ENCODE measurements around the gene SPA17. TPM values are rescaled to one million over a fixed set of nuclear protein-coding genes. Genes with fewer than 3 reads are reported as not detected.

Gene SPA17
- total and polyA plus RNA-seq, 2 of the 8 experiments (the other 6 are each of a cell fraction or from before 2014, with no cell fraction given): 3.7 to 5.2 TPM

- H2BK5ac ChIP-seq (ENCODE audit: low read depth, low read length): no peak overlapping the region
- H2AFZ ChIP-seq (ENCODE audit: low read length): no peak overlapping the region
- no peak overlapping the region for H4K8ac ChIP-seq (ENCODE audit: extremely low read depth, insufficient read depth, low read length)
- DNase-seq (ENCODE audit: low read depth in 1 of 2, low spot score in 2 of 2): no peak
- H2BK12ac ChIP-seq (ENCODE audit: low read depth, low read length): no peak overlapping the region
- H3K36me3 ChIP-seq (ENCODE audit: control insufficient read depth in 2 of 4, insufficient read depth in 4 of 4, low read length in 3 of 4): no peaks in the 10 kb centered on the region
- POLR2A ChIA-PET (ENCODE audit: partially characterized antibody): no interaction called here
- no peaks in the 10 kb centered on the region for H3K4me1 ChIP-seq (replicated peaks in 1 of 4; ENCODE audit: control insufficient read depth in 3 of 4, insufficient read depth in 4 of 4, low read length in 3 of 4)
- H4K20me1 ChIP-seq (replicated peaks in 1 of 2; ENCODE audit: control insufficient read depth in 1 of 2, insufficient read depth in 2 of 2, low read length in 2 of 2): no peaks in the 10 kb centered on the region
- no peak overlapping the region for H3K4me3 ChIP-seq (ENCODE audit: extremely low read depth in 1 of 4, insufficient read depth in 2 of 4, low read depth in 3 of 4, low read length in 4 of 4)
- H3K27ac ChIP-seq (ENCODE audit: low read depth, low read length): no peak overlapping the region
- H4K5ac ChIP-seq (ENCODE audit: insufficient read length, low read depth, low read length): no peak overlapping the region
- no peaks in the 10 kb centered on the region for H3K9me3 ChIP-seq (ENCODE audit: insufficient read depth in 2 of 2, low read depth in 1 of 2, low read length in 1 of 2)
- no peak overlapping the region for H3K4me2 ChIP-seq (ENCODE audit: insufficient read depth in 1 of 2, low read depth in 2 of 2, low read length in 2 of 2)
- CTCF ChIA-PET (ENCODE audit: partially characterized antibody): interaction anchor here (0.9 to 1.5 kb wide), 2 partner anchors 14 to 24 kb away, joined by 3 read pairs; no protein-coding TSS in a partner anchor
- H2BK20ac ChIP-seq (ENCODE audit: low read length): no peak overlapping the region
- H3K56ac ChIP-seq (replicated peaks; ENCODE audit: insufficient read length, low read depth, low read length): no peak overlapping the region
- H2BK15ac ChIP-seq (ENCODE audit: low read length): no peak overlapping the region
- no peaks in the 10 kb centered on the region for H3K23me2 ChIP-seq (ENCODE audit: low read depth, low read length)
- no peak overlapping the region for H3K14ac ChIP-seq (ENCODE audit: insufficient read length)
- WGBS, 2 experiments (ENCODE audit: extremely low coverage in 1 of 2, insufficient coverage in 1 of 2, insufficient read length in 1 of 2, insufficient replicate concordance in 2 of 2, low coverage in 1 of 2, low lambda C conversion rate in 2 of 2, missing lambda C conversion rate in 1 of 2): 98% methylated on average over 2 of the region's 2 CpGs; no CpG with 5 or more reads in 1 of the 2 experiments
- FAIRE-seq: no peak
- no peak overlapping the region for H3K18ac ChIP-seq (ENCODE audit: extremely low read depth, low read length)
- no peaks in the 10 kb centered on the region for H3K79me2 ChIP-seq (ENCODE audit: control insufficient read depth in 1 of 2, insufficient read depth in 2 of 2, low read length in 2 of 2)
- no peak overlapping the region for H3K23ac ChIP-seq (ENCODE audit: insufficient read length)
- no peak overlapping the region for H3K4ac ChIP-seq (replicated peaks; ENCODE audit: insufficient read length, low read depth, low read length)
- no peak overlapping the region for H2AK5ac ChIP-seq (ENCODE audit: low read depth, low read length)
- no peak overlapping the region for H4K91ac ChIP-seq (replicated peaks; ENCODE audit: insufficient read length, low read length)
- H2BK120ac ChIP-seq (replicated peaks; ENCODE audit: low read depth, low read length): no peak overlapping the region
- no peak overlapping the region for H3K9ac ChIP-seq (replicated peaks in 1 of 4; ENCODE audit: extremely low read depth in 1 of 4, low read depth in 3 of 4, low read length in 3 of 4)
- H3K79me1 ChIP-seq (ENCODE audit: low read depth, low read length): no peaks in the 10 kb centered on the region
- H3K27me3 ChIP-seq (replicated peaks in 1 of 4; ENCODE audit: control insufficient read depth in 3 of 4, extremely low read depth in 1 of 4, insufficient read depth in 3 of 4, low read length in 3 of 4): peaks cover 0 to 4% (median 0%) of the 10 kb centered on the region in 4 experiments; a peak in 1 of 7 replicates
- no peak for TF ChIP-seq ZNF274 (IDR thresholded peaks at IDR 0.05; ENCODE audit: borderline replicate concordance, extremely low read depth, low read length)
- no peak for TF ChIP-seq RBBP5 (IDR thresholded peaks at IDR 0.05; ENCODE audit: borderline replicate concordance, low read depth, low read length)
- TF ChIP-seq ATF3 (IDR thresholded peaks at IDR 0.05; ENCODE audit: insufficient read depth, low read depth, low read length): no peak
- TF ChIP-seq USF2 (IDR thresholded peaks at IDR 0.05; ENCODE audit: low read length): no peak
- no peak for TF ChIP-seq E2F6 (IDR thresholded peaks at IDR 0.05)
These were observed 19.4 kb downstream of the SPA17 start for GRCh38 chr11:124693142-124693541.

Measured in H1 (cell line).